ENCODE measurements around the gene IGSF8.

GRCh38 chr1:160082926-160083325, 15.5 kb downstream of the IGSF8 start:
- TF ChIP-seq GABPA (IDR thresholded peaks at IDR 0.05; ENCODE audit: borderline replicate concordance, insufficient read depth, low read length), result no peak
- TF ChIP-seq, protein P1, sequence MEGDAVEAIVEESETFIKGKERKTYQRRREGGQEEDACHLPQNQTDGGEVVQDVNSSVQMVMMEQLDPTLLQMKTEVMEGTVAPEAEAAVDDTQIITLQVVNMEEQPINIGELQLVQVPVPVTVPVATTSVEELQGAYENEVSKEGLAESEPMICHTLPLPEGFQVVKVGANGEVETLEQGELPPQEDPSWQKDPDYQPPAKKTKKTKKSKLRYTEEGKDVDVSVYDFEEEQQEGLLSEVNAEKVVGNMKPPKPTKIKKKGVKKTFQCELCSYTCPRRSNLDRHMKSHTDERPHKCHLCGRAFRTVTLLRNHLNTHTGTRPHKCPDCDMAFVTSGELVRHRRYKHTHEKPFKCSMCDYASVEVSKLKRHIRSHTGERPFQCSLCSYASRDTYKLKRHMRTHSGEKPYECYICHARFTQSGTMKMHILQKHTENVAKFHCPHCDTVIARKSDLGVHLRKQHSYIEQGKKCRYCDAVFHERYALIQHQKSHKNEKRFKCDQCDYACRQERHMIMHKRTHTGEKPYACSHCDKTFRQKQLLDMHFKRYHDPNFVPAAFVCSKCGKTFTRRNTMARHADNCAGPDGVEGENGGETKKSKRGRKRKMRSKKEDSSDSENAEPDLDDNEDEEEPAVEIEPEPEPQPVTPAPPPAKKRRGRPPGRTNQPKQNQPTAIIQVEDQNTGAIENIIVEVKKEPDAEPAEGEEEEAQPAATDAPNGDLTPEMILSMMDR (IDR thresholded peaks at IDR 0.05; ENCODE audit: control extremely low read depth in 1 of 3, insufficient read depth in 1 of 3, low read depth in 1 of 3, low read length in 3 of 3), result no peak
- no peak for TF ChIP-seq POLR2A (IDR thresholded peaks at IDR 0.05; ENCODE audit: control extremely low read depth in 1 of 2, low read depth in 2 of 2, low read length in 2 of 2)

All from H1 (cell line).